ENCODE data around the gene OR7C1. TPM values are rescaled to one million over a fixed set of nuclear protein-coding genes. Genes with fewer than 3 reads are reported as not detected.

Gene OR7C1
- total RNA-seq (2021), result not detected in 3 replicates
- percentile 1 among the genes with signal in this experiment for Bru-seq, nascent RNA
- long read RNA-seq, experiment 1, result 0 reads
- long read RNA-seq, experiment 2, result 0 reads
- long read RNA-seq, experiment 3, result 0 reads

DNA sequence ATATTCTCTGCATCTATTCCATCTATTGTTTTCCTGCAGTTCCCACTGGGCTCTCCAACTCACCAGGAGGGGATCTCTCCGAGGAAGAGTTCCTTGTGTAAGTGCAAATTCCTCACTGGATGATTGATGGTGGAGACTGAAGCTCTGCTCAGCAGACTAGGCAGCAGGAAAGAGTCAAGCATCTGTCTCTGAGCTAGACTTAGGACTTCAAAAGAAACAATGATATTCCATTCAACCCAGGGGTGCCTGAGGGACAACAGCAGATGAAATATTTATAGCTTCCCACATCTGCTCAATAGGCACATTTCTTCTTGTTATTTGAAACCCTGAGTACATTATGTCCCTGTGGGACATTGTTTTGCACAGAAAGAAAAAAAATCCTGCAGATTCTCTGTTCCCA lies at the start of gene OR7C1, which contains the start of gene OR7A5:
OR7C1 (minus strand) TSS at position 175 of the 400 bp plus-strand sequence. CDS start 35,049 bp downstream, outside the sequence.
OR7A5 (minus strand) TSS at position 175 of the 400 bp plus-strand sequence. CDS start 6,944 bp downstream, outside the sequence.
- DNase-seq (ENCODE audit: low spot score), result no peak
- Mint-ChIP-seq H3K36me3 (0 out of 2 replicates have a peak, but pooled peaks cover 3% of the 10 kb centered on the region), H3K27ac (peak within 1 kb of the TSS; percentile 39), H3K4me1 (peaks cover 13% of the 10 kb centered on the region), H3K4me3 (no peak within 1 kb of the TSS), H3K9me3 (peaks cover 37% of the 10 kb centered on the region), H3K27me3 (ENCODE audit: low read depth) (peaks cover 3% of the 10 kb centered on the region)
- CTCF ChIA-PET, result interaction anchor here (0.8 kb wide), 1 partner anchor 49 kb away, joined by 3 read pairs; no protein-coding TSS in a partner anchor
- peak; percentile 59 for ATAC-seq
- no peak for TF ChIP-seq SMAD3 (CRISPR knock-in tag; IDR thresholded peaks at IDR 0.05; ENCODE audit: borderline replicate concordance)
- no peak for TF ChIP-seq SOX15 (CRISPR knock-in tag; IDR thresholded peaks at IDR 0.05)
- TF ChIP-seq, protein P1, sequence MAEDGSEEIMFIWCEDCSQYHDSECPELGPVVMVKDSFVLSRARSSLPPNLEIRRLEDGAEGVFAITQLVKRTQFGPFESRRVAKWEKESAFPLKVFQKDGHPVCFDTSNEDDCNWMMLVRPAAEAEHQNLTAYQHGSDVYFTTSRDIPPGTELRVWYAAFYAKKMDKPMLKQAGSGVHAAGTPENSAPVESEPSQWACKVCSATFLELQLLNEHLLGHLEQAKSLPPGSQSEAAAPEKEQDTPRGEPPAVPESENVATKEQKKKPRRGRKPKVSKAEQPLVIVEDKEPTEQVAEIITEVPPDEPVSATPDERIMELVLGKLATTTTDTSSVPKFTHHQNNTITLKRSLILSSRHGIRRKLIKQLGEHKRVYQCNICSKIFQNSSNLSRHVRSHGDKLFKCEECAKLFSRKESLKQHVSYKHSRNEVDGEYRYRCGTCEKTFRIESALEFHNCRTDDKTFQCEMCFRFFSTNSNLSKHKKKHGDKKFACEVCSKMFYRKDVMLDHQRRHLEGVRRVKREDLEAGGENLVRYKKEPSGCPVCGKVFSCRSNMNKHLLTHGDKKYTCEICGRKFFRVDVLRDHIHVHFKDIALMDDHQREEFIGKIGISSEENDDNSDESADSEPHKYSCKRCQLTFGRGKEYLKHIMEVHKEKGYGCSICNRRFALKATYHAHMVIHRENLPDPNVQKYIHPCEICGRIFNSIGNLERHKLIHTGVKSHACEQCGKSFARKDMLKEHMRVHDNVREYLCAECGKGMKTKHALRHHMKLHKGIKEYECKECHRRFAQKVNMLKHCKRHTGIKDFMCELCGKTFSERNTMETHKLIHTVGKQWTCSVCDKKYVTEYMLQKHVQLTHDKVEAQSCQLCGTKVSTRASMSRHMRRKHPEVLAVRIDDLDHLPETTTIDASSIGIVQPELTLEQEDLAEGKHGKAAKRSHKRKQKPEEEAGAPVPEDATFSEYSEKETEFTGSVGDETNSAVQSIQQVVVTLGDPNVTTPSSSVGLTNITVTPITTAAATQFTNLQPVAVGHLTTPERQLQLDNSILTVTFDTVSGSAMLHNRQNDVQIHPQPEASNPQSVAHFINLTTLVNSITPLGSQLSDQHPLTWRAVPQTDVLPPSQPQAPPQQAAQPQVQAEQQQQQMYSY (CRISPR knock-in tag; IDR thresholded peaks at IDR 0.05), result no peak
- no peak for TF ChIP-seq RELA (CRISPR knock-in tag; IDR thresholded peaks at IDR 0.05; ENCODE audit: borderline replicate concordance)
- TF ChIP-seq ESRRA (CRISPR knock-in tag; IDR thresholded peaks at IDR 0.05; ENCODE audit: borderline replicate concordance), result no peak
- no peak for TF ChIP-seq SP1 (CRISPR knock-in tag; conservative IDR thresholded peaks at IDR 0.05)
- TF ChIP-seq, protein P2, sequence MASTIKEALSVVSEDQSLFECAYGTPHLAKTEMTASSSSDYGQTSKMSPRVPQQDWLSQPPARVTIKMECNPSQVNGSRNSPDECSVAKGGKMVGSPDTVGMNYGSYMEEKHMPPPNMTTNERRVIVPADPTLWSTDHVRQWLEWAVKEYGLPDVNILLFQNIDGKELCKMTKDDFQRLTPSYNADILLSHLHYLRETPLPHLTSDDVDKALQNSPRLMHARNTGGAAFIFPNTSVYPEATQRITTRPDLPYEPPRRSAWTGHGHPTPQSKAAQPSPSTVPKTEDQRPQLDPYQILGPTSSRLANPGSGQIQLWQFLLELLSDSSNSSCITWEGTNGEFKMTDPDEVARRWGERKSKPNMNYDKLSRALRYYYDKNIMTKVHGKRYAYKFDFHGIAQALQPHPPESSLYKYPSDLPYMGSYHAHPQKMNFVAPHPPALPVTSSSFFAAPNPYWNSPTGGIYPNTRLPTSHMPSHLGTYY (CRISPR knock-in tag; IDR thresholded peaks at IDR 0.05), result no peak
- TF ChIP-seq ZNF396 (CRISPR knock-in tag; IDR thresholded peaks at IDR 0.05; ENCODE audit: borderline replicate concordance), result no peak
- no peak for TF ChIP-seq EMX1 (CRISPR knock-in tag; IDR thresholded peaks at IDR 0.05)
- no peak for TF ChIP-seq SMAD4 (CRISPR knock-in tag; IDR thresholded peaks at IDR 0.05)
- TF ChIP-seq, protein P3, sequence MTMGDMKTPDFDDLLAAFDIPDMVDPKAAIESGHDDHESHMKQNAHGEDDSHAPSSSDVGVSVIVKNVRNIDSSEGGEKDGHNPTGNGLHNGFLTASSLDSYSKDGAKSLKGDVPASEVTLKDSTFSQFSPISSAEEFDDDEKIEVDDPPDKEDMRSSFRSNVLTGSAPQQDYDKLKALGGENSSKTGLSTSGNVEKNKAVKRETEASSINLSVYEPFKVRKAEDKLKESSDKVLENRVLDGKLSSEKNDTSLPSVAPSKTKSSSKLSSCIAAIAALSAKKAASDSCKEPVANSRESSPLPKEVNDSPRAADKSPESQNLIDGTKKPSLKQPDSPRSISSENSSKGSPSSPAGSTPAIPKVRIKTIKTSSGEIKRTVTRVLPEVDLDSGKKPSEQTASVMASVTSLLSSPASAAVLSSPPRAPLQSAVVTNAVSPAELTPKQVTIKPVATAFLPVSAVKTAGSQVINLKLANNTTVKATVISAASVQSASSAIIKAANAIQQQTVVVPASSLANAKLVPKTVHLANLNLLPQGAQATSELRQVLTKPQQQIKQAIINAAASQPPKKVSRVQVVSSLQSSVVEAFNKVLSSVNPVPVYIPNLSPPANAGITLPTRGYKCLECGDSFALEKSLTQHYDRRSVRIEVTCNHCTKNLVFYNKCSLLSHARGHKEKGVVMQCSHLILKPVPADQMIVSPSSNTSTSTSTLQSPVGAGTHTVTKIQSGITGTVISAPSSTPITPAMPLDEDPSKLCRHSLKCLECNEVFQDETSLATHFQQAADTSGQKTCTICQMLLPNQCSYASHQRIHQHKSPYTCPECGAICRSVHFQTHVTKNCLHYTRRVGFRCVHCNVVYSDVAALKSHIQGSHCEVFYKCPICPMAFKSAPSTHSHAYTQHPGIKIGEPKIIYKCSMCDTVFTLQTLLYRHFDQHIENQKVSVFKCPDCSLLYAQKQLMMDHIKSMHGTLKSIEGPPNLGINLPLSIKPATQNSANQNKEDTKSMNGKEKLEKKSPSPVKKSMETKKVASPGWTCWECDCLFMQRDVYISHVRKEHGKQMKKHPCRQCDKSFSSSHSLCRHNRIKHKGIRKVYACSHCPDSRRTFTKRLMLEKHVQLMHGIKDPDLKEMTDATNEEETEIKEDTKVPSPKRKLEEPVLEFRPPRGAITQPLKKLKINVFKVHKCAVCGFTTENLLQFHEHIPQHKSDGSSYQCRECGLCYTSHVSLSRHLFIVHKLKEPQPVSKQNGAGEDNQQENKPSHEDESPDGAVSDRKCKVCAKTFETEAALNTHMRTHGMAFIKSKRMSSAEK (CRISPR knock-in tag; IDR thresholded peaks at IDR 0.05; ENCODE audit: borderline replicate concordance), result no peak
- TF ChIP-seq ZNF423 (CRISPR knock-in tag; IDR thresholded peaks at IDR 0.05), result no peak
- TF ChIP-seq, protein P4, sequence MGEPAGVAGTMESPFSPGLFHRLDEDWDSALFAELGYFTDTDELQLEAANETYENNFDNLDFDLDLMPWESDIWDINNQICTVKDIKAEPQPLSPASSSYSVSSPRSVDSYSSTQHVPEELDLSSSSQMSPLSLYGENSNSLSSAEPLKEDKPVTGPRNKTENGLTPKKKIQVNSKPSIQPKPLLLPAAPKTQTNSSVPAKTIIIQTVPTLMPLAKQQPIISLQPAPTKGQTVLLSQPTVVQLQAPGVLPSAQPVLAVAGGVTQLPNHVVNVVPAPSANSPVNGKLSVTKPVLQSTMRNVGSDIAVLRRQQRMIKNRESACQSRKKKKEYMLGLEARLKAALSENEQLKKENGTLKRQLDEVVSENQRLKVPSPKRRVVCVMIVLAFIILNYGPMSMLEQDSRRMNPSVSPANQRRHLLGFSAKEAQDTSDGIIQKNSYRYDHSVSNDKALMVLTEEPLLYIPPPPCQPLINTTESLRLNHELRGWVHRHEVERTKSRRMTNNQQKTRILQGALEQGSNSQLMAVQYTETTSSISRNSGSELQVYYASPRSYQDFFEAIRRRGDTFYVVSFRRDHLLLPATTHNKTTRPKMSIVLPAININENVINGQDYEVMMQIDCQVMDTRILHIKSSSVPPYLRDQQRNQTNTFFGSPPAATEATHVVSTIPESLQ (CRISPR knock-in tag; IDR thresholded peaks at IDR 0.05), result no peak
- no peak for TF ChIP-seq ZNF121 (CRISPR knock-in tag; IDR thresholded peaks at IDR 0.05)
- TF ChIP-seq ZNF317 (CRISPR knock-in tag; IDR thresholded peaks at IDR 0.05; ENCODE audit: borderline replicate concordance, low read depth), result no peak
- TF ChIP-seq, protein P5, sequence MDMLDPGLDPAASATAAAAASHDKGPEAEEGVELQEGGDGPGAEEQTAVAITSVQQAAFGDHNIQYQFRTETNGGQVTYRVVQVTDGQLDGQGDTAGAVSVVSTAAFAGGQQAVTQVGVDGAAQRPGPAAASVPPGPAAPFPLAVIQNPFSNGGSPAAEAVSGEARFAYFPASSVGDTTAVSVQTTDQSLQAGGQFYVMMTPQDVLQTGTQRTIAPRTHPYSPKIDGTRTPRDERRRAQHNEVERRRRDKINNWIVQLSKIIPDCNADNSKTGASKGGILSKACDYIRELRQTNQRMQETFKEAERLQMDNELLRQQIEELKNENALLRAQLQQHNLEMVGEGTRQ (CRISPR knock-in tag; IDR thresholded peaks at IDR 0.05), result no peak
- no peak for TF ChIP-seq ZNF263 (CRISPR knock-in tag; IDR thresholded peaks at IDR 0.05; ENCODE audit: low read depth)
- TF ChIP-seq IRF2 (CRISPR knock-in tag; IDR thresholded peaks at IDR 0.05; ENCODE audit: borderline replicate concordance, low read depth), result no peak
- no peak for TF ChIP-seq ELF4 (CRISPR knock-in tag; IDR thresholded peaks at IDR 0.05; ENCODE audit: low read depth)
- no peak for TF ChIP-seq NR3C1 (CRISPR knock-in tag; conservative IDR thresholded peaks at IDR 0.05; ENCODE audit: low read depth)
- POLR2A ChIA-PET, result no interaction called here

Measured in WTC11 (cell line).